Smooth muscle cell (in vitro differentiated cells): ENCODE results near the gene TSKU. TPM values are rescaled to one million over a fixed set of nuclear protein-coding genes. Genes with fewer than 3 reads are reported as not detected.
"Not testable (repeated sequence)": the region's sequence is repeated elsewhere in the genome, so short reads cannot be mapped to it uniquely, and the experiment has no call there.

Experiments used
- DNase-seq: peaks from one replicate; lab custom pipeline; 2025; ENCODE audit not compliant: unreplicated experiment; lab: John Stamatoyannopoulos, UW
- H2AFZ ChIP-seq: fragments of 200-600 bp; sonication (generic); 2 replicates; pipeline ENCODE4 v1.6.0; 2016; ENCODE audit warnings: antibody characterized with exemption, low read depth, mild to moderate bottlenecking
- H3F3A ChIP-seq: fragments of 200-600 bp; sonication (generic); 2 replicates; pipeline ENCODE4 v1.6.0; 2017; ENCODE audit warnings: antibody characterized with exemption, low read depth
- H3K27ac ChIP-seq: fragments of 200-600 bp; sonication (generic); 2 replicates; pipeline ENCODE4 v1.5.1; 2016; ENCODE audit warnings: low read depth, mild to moderate bottlenecking
- H3K27me3 ChIP-seq: fragments of 200-600 bp; sonication (generic); 2 replicates; pipeline ENCODE4 v1.6.1; 2016; ENCODE audit warnings: low read depth, mild to moderate bottlenecking
- H3K36me3 ChIP-seq: fragments of 200-600 bp; sonication (generic); 2 replicates; pipeline ENCODE4 v1.5.1; 2016; ENCODE audit warnings: low read depth
- H3K4me1 ChIP-seq: fragments of 200-600 bp; sonication (generic); 2 replicates; pipeline ENCODE4 v1.5.1; 2016; ENCODE audit warnings: low read depth
- H3K4me2 ChIP-seq: fragments of 200-600 bp; sonication (generic); 2 replicates; pipeline ENCODE4 v1.6.0; 2016; ENCODE audit warnings: mild to moderate bottlenecking
- H3K4me3 ChIP-seq: fragments of 200-600 bp; sonication (generic); 2 replicates; pipeline ENCODE4 v1.5.1; 2016; ENCODE audit warnings: mild to moderate bottlenecking
- H3K79me2 ChIP-seq: fragments of 200-600 bp; sonication (generic); 2 replicates; pipeline ENCODE4 v1.6.0; 2016; ENCODE audit warnings: low read depth, mild to moderate bottlenecking
- H3K9ac ChIP-seq: fragments of 200-600 bp; sonication (generic); 2 replicates; pipeline ENCODE4 v1.6.0; 2016; ENCODE audit warnings: low read depth
- H3K9me3 ChIP-seq: fragments of 200-600 bp; sonication (generic); replicated peaks from 2 replicates; pipeline ENCODE4 v1.5.1; 2016; ENCODE audit warnings: low read depth
- H4K20me1 ChIP-seq: fragments of 200-600 bp; sonication (generic); 2 replicates; pipeline ENCODE4 v1.6.0; 2016; ENCODE audit warnings: low read depth
- CTCF ChIP-seq: fragments of 200-600 bp; sonication (generic); IDR thresholded peaks from 2 replicates; pipeline ENCODE4 v1.5.1; 2017; ENCODE audit warnings: borderline replicate concordance, mild to moderate bottlenecking, antibody characterized with exemption; ENCODE audit not compliant: insufficient read depth, poor library complexity, severe bottlenecking
- WGBS: methylation state at CpG from one replicate; pipeline ENCODE4 v1.1.7; 2016; ENCODE audit warnings: low lambda C conversion rate; 5-methylcytosine and 5-hydroxymethylcytosine counted together
- polyA plus RNA-seq: library from polyadenylated mRNA; unstranded; fragments of >200 nt; fragmentation: Nextera tagmentation; extraction: Ambion mirVana; gene quantifications from 2 replicates; pipeline ENCODE4 v1.2.1, GENCODE V29; 2016
- total RNA-seq: library from RNA; depleted of rRNA; stranded (reverse); fragments of >200 nt; gene quantifications from 2 replicates; pipeline ENCODE4 v1.2.3, GENCODE V29; 2014

Gene TSKU
- total and polyA plus RNA-seq, 2 experiments from 2014 or later = 75.2 to 144 TPM

GRCh38 chr11:76814414-76814813 lies 31.3 kb downstream of the TSKU start:
- Histone ChIP-seq H4K20me1 (no peaks in the 10 kb centered on the region), H3F3A (no peaks in the 10 kb centered on the region), H3K79me2 (no peaks in the 10 kb centered on the region), H3K36me3 (no peaks in the 10 kb centered on the region), H3K27me3 (no peaks in the 10 kb centered on the region), H3K4me3 (no peak overlapping the region), H3K9ac (no peak overlapping the region), H3K4me2 (no peak overlapping the region), H3K27ac (no peak overlapping the region), H3K4me1 (no peaks in the 10 kb centered on the region), H3K9me3 (peaks cover 7% of the 10 kb centered on the region), H2AFZ (no peak overlapping the region)
- 93% methylated on average over 2 of the region's 2 CpGs for WGBS
- no peak for DNase-seq
- TF ChIP-seq CTCF = no peak

GRCh38 chr11:76815678-76816077 lies 32.5 kb downstream of the TSKU start:
- H2AFZ ChIP-seq, DNase-seq, H3K4me3 ChIP-seq, H4K20me1 ChIP-seq, H3K4me1 ChIP-seq, H3K79me2 ChIP-seq, H3K27me3 ChIP-seq, H3K9ac ChIP-seq, H3K4me2 ChIP-seq, H3K9me3 ChIP-seq, H3K27ac ChIP-seq, H3K36me3 ChIP-seq, H3F3A ChIP-seq: not testable (repeated sequence)
- WGBS = 93% methylated on average over 7 of the region's 7 CpGs

- no peaks in the 10 kb centered on the region for H3K4me1 ChIP-seq
- no peak overlapping the region for H3K4me2 ChIP-seq
- no peak overlapping the region for H3K4me3 ChIP-seq
- H3K79me2 ChIP-seq = no peaks in the 10 kb centered on the region
- no peak overlapping the region for H3K9ac ChIP-seq
- no peaks in the 10 kb centered on the region for H3K9me3 ChIP-seq
- no peaks in the 10 kb centered on the region for H3F3A ChIP-seq
- H3K36me3 ChIP-seq = no peaks in the 10 kb centered on the region
- no peaks in the 10 kb centered on the region for H3K27me3 ChIP-seq
- 95% methylated on average over 1 of the region's 1 CpG for WGBS
- no peak for DNase-seq
- H4K20me1 ChIP-seq = no peaks in the 10 kb centered on the region
- no peak for TF ChIP-seq CTCF
- H3K27ac ChIP-seq = no peak overlapping the region
- no peak overlapping the region for H2AFZ ChIP-seq
These were observed 37.0 kb downstream of the TSKU start for GRCh38 chr11:76820184-76820566.

GRCh38 chr11:76821396-76821795 lies 38.2 kb downstream of the TSKU start:
- not testable (repeated sequence) for H3K27ac ChIP-seq, H3K9me3 ChIP-seq, H3K9ac ChIP-seq, H3F3A ChIP-seq, H3K36me3 ChIP-seq, DNase-seq, H2AFZ ChIP-seq, H3K79me2 ChIP-seq, H3K4me2 ChIP-seq, H4K20me1 ChIP-seq, H3K27me3 ChIP-seq, H3K4me3 ChIP-seq, H3K4me1 ChIP-seq
- 94% methylated on average over 15 of the region's 29 CpGs for WGBS

- no peaks in the 10 kb centered on the region for H4K20me1 ChIP-seq
- DNase-seq = no peak
- no peak overlapping the region for H3K9ac ChIP-seq
- H3K79me2 ChIP-seq = no peaks in the 10 kb centered on the region
- no peak for TF ChIP-seq CTCF
- no peaks in the 10 kb centered on the region for H3K9me3 ChIP-seq
- H3F3A ChIP-seq = no peaks in the 10 kb centered on the region
- H3K4me1 ChIP-seq = no peaks in the 10 kb centered on the region
- H3K4me3 ChIP-seq = no peak overlapping the region
- H3K4me2 ChIP-seq = no peak overlapping the region
- 93% methylated on average over 1 of the region's 1 CpG for WGBS
- H3K27ac ChIP-seq = no peak overlapping the region
- no peak overlapping the region for H2AFZ ChIP-seq
- no peaks in the 10 kb centered on the region for H3K27me3 ChIP-seq
- no peaks in the 10 kb centered on the region for H3K36me3 ChIP-seq
These were observed 39.2 kb downstream of the TSKU start for GRCh38 chr11:76822406-76822805.
